Measurements from ENCODE around the gene ATG16L2.
"Not testable (repeated sequence)": the region's sequence is repeated elsewhere in the genome, so short reads cannot be mapped to it uniquely, and the experiment has no call there.

Gene ATG16L2

GRCh38 chr11:72851726-72852125, 37.5 kb downstream of the ATG16L2 start:
- H3K4me3 ChIP-seq (ENCODE audit: low read depth, low read length): no peak overlapping the region
- TF ChIP-seq MYC (IDR thresholded peaks at IDR 0.05; ENCODE audit: low read depth, low read length) (no peak), POLR2A (IDR thresholded peaks at IDR 0.05; ENCODE audit: extremely low read depth, insufficient read length) (no peak), CTCF (IDR thresholded peaks at IDR 0.05; ENCODE audit: low read depth, low read length) (no peak)
- TF ChIP-seq, protein P1, sequence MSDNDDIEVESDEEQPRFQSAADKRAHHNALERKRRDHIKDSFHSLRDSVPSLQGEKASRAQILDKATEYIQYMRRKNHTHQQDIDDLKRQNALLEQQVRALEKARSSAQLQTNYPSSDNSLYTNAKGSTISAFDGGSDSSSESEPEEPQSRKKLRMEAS (IDR thresholded peaks at IDR 0.05; ENCODE audit: low read depth, low read length): no peak
- DNase-seq (ENCODE audit: low read depth): no peak

- TF ChIP-seq POLR2A (IDR thresholded peaks at IDR 0.05; ENCODE audit: extremely low read depth, insufficient read length) (no peak), MYC (IDR thresholded peaks at IDR 0.05; ENCODE audit: low read depth, low read length) (no peak), CTCF (IDR thresholded peaks at IDR 0.05; ENCODE audit: low read depth, low read length) (no peak)
- TF ChIP-seq, protein P1 (IDR thresholded peaks at IDR 0.05; ENCODE audit: low read depth, low read length): no peak
- DNase-seq (ENCODE audit: low read depth): no peak
Measured at GRCh38 chr11:72856065-72856464, 41.9 kb downstream of the ATG16L2 start.

DNA sequence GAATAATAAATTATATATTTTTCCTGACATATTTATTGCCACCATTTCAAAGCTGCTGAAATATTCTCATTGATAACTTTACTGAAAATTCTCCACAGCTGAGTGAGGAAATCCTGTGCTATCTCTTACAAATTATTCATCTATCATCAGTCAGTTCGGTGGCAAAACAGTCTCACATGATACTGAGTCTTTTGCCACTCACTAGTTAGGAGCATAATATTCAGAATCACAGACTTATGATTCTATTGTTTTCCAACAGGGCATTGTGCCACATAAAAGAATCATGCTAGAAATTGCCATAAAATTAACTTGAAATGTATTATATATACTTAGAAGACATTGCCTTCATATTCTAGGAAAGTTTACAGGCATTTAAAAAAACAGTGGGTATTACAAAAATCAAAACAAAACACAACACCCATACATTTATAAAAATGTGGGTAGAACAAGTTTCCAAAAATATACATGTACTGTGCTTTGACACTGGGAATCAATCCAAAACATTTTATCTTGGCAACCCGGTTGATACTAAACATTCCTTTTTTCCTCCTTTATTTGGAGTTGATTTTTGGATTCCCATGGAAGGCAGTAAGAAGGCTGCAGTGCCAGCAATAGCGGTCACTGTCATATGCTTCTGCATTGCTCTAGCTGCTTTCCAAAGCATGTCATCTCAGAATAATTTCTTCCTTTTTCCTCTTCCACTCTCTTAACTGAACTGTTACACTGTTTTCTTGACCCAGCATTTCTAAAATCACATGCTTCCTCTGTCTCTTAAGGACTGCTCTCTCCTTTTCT, 42.5 kb downstream of the ATG16L2 start:
- no peak for DNase-seq (ENCODE audit: low read depth)
- TF ChIP-seq, protein P1 (IDR thresholded peaks at IDR 0.05; ENCODE audit: low read depth, low read length): no peak
- no peak for TF ChIP-seq CTCF (IDR thresholded peaks at IDR 0.05; ENCODE audit: low read depth, low read length)
- TF ChIP-seq POLR2A (IDR thresholded peaks at IDR 0.05; ENCODE audit: extremely low read depth, insufficient read length): no peak
- no peak for TF ChIP-seq MYC (IDR thresholded peaks at IDR 0.05; ENCODE audit: low read depth, low read length)
- H3K4me3 ChIP-seq (ENCODE audit: low read depth, low read length): no peak overlapping the region

More at GRCh38 chr11:72856065-72856464, 41.9 kb downstream of the ATG16L2 start:
- no peak overlapping the region for H3K4me3 ChIP-seq (ENCODE audit: low read depth, low read length)

DNA sequence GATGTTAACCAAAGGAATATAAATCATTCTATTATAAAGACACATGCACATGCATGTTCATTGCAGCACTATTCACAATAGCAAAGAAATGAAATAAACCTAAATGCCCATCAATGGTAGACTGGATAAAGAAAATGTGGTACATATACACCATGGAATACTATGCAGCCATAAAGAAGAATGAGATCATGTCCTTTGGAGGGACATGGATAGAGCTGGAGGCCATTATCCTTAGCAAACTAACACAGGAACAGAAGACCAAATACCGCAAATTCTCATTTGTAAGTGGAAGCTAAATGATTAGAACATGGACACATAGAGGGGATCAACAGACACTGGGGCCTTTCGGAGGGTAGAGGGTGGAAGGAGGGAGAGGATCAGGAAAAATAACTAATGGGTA, 44.1 kb downstream of the ATG16L2 start:
- H3K4me3 ChIP-seq (ENCODE audit: low read depth, low read length); DNase-seq (ENCODE audit: low read depth): not testable (repeated sequence)

- DNase-seq (ENCODE audit: low read depth): no peak
- TF ChIP-seq, protein P1 (IDR thresholded peaks at IDR 0.05; ENCODE audit: low read depth, low read length): no peak
- TF ChIP-seq MYC (IDR thresholded peaks at IDR 0.05; ENCODE audit: low read depth, low read length): no peak
- no peak for TF ChIP-seq CTCF (IDR thresholded peaks at IDR 0.05; ENCODE audit: low read depth, low read length)
- TF ChIP-seq POLR2A (IDR thresholded peaks at IDR 0.05; ENCODE audit: extremely low read depth, insufficient read length): no peak
- H3K4me3 ChIP-seq (ENCODE audit: low read depth, low read length): no peak overlapping the region
Measured at GRCh38 chr11:72859126-72859525, 44.9 kb downstream of the ATG16L2 start.

- no peak overlapping the region for H3K4me3 ChIP-seq (ENCODE audit: low read depth, low read length)
- DNase-seq (ENCODE audit: low read depth): no peak
- no peak for TF ChIP-seq MYC (IDR thresholded peaks at IDR 0.05; ENCODE audit: low read depth, low read length)
- TF ChIP-seq, protein P1 (IDR thresholded peaks at IDR 0.05; ENCODE audit: low read depth, low read length): no peak
Measured at GRCh38 chr11:72860010-72860409, 45.8 kb downstream of the ATG16L2 start.

Measured in NB4 (cell line).